Vagina (tissue), 2 donors: Measurements from ENCODE around the gene ZNF76.

Experiments used
- CTCF ChIP-seq, 3 experiments: fragments of 450-650 bp in 2 of 3; fragments of 200-600 bp in 1 of 3; sonication (generic) in 1 of 3; IDR thresholded peaks; one replicate each; pipeline ENCODE4 v1.5.1; 2017 to 2019; ENCODE audit warnings: antibody characterized with exemption in 3 of 3, mild to moderate bottlenecking in 2 of 3, moderate library complexity in 2 of 3
- POLR2A ChIP-seq, 2 donors: fragments of 450-650 bp; IDR thresholded peaks; one replicate each; pipeline ENCODE4 v1.6.1; 2017; ENCODE audit warnings: antibody characterized with exemption in 2 of 2, mild to moderate bottlenecking in 2 of 2, moderate library complexity in 2 of 2
- POLR2AphosphoS5 ChIP-seq, 2 donors: sonication (generic); formaldehyde crosslinking; IDR thresholded peaks; one replicate each; pipeline ENCODE4 v1.9.0; 2017; ENCODE audit warnings: antibody characterized with exemption in 2 of 2, mild to moderate bottlenecking in 2 of 2, low read depth in 1 of 2; ENCODE audit not compliant: insufficient read depth in 1 of 2

DNA sequence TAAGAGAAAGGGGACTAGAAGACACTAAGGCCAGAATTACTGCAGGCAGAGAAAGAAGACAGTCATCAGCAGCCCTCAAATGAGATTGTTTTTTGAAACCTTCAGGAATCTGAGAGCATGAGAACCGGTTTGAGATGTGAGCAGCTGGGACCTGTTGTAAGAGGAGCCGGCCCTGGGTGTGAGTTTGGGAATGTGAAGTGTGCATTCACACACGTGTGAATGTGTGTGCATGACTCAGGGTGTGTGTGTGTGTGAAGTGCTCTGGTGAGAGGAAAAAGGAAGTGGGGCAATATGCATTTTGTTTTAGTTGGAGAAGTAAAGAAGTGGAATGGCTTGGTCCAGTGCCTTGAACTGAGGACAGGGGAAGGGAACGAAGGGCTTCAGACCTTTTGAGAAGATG is 41.5 kb upstream of the ZNF76 start:
- TF ChIP-seq CTCF (IDR thresholded peaks at IDR 0.05): no peak
- TF ChIP-seq POLR2A (IDR thresholded peaks at IDR 0.05): no peak
- TF ChIP-seq POLR2AphosphoS5 (IDR thresholded peaks at IDR 0.05; ENCODE audit: insufficient read depth in 1 of 2, low read depth in 1 of 2): no peak
